ENCODE data around the gene UBE3C.
A peak's percentile ranks its signal among the peaks of the same experiment; 100 is the strongest.

Gene UBE3C

DNA sequence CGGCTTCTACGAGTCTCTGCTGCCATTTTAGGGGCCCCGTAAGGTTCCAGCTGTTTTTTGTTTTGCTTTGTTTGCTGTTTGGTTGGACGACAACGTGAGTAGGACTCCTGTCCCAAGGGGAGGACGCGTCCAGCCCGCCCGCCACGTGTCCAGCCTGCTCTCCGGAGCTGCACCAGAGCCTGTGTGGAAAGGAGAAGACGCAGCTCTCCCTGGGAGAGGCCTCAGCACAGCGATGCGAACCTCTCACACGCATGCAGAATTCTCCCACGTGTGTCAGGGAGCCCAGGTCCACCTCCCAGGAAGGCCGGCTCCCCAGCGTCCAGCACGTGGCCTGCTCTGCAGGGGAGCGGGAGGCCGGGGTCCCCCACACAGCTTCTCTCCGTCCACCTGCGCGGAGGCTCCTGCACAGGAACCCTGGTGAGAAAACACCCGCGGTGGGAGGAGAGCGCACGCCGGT, 161.7 kb downstream of the UBE3C start:
- DNase-seq, result no peak
- in situ Hi-C loops (cut with MboI; ENCODE audit: low pct_unique_long_range_greater_than_20kb, low sequenced_read_pairs), result no loop called here

GRCh38 chr7:157301610-157302120, 162.9 kb downstream of the UBE3C start:
- in situ Hi-C loops (cut with MboI; ENCODE audit: low pct_unique_long_range_greater_than_20kb, low sequenced_read_pairs), result no loop called here
- peak; percentile 18 for DNase-seq

DNA sequence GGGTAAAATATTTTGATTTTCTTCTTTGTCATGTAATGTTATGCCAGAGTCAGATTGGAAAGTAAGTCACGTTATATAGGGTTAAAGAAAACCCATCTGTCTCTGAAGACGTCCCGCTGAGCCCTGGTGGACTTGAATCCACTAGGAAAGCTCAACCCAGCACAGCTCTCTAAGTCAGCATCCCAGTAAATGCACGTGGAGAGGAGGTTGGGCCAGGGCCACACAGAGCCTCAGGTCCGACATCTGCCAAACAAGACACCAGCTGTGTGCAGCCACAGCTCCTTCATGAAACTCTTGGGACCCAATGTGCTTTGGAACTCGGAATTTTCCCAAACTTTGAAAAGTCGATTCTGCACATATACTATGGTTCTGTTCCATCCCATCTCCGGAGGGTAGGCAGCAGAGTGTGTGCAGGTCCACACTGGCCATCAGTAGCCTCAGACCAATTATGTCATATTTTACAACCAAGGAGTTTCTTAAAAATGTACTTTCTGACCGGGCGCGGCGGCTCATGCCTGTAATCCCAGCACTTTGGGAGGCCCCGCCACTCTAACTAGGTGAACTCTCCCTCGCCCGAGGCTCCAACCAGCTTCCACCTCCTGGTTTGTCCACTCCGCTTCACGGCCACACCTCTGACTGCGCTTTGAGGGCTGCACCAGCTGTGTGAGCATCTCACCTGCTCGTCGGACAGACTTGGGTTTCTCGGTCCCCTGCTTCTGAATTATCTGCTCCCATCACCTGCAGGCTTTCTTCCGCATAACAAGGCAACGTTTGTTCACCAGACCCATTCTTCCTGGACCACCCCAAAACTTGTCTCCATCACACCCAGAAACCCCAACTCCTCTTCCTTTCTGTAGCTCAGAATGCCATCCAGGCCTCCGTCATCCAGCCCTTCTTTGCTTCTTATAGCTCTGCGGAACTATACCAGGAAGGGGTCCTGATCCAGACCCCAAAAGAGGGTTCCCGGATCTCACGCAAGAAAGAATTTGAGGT, 168.4 kb downstream of the UBE3C start:
- DNase-seq, result no peak
- in situ Hi-C loops (cut with MboI; ENCODE audit: low pct_unique_long_range_greater_than_20kb, low sequenced_read_pairs), result no loop called here

DNA sequence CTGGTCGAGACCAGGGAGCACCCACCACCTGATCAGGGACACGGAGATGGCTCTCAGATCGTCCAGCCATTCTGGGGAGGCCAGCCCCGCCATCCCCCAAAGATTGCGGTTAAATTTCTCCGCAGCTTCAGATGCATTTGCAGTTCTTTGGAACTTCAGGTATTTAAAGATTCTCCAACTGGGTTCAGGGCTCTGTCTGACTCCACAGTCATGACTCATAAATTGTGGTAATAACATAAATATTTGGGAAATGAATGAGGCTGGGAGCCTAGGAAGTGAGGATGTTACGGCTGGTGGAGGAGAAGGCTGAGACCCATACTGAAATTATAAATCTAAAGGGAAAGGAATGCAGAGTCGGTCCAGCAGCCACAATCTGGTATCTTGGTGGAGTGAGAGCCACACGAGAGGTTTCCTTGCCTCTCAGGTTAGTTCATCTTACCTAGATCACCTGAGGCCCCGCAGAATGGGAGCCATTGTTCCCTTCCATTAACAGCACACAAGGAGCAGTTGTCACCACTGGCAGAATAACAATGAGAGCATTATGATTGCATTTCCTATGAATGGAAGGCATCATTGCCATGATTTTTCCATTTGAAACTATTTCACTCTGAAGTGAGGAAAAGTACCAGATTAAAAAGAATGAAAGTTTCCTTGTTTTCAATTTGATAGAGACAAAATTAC, 171.4 kb downstream of the UBE3C start:
- DNase-seq, result no peak
- in situ Hi-C loops (cut with MboI; ENCODE audit: low pct_unique_long_range_greater_than_20kb, low sequenced_read_pairs), result no loop called here

DNA sequence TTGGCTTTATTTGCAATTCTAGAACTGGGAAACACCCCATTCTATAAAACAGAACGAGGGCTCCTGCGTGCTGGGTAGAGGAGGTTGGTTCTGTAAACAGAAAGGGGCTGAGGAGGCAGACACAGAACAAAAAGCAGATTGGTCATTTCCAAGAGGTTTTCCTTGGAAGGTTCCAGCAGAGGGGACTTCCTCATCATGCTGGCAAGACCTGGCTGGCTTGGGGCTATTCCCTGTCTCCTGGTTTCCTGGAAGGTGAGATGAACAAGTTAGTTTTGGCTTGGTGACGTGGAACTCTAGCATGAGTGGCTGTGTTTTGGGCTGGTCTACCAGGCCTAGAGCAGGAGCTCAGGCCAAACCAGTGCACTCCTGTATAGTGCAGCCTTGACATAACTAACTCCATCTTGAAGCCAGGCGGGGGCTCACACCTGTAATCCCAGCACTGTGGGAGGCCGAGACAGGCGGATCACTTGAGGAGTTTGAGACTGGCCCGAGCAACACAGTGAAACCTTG, 172.0 kb downstream of the UBE3C start:
- DNase-seq, result no peak
- in situ Hi-C loops (cut with MboI; ENCODE audit: low pct_unique_long_range_greater_than_20kb, low sequenced_read_pairs), result no loop called here

DNA sequence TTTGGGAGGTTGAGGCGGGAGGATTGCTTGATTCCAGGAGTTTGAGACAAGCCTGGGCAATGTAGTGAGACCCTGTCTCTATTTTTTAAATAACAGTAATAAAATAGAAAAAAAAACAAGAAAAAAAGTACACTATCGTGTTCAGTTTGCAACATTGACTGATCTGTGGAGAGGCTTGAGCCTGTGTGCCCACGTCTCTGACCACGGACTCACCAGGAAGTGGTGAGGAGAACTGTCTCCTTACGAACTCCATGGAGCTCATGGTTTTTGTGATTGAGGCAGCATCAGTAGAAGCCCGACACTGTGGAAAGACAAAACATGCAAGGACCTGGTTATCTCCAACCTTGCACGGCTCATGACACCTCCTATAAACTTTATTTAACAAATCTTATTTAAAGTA, 174.2 kb downstream of the UBE3C start:
- in situ Hi-C loops (cut with MboI; ENCODE audit: low pct_unique_long_range_greater_than_20kb, low sequenced_read_pairs), result no loop called here
- DNase-seq, result no peak

DNA sequence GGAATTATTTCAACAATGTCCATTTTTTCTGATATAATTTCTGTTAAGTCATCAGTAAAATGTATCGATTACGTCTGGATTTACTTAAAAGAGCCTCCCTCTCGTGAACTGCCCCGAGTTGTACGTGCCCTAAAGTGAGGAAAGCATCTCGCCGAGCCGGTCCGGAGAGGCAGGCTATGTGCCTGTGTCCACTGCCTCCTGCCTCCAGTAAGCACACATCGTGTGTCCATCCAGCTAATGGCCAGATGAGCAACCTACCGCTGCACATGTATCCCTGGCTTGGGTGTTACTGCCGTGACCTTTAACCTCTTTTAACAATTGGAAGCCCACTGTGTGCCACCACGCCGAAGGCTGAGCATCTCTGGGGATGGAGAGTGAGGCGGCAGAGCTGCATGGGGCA, 174.9 kb downstream of the UBE3C start:
- in situ Hi-C loops (cut with MboI; ENCODE audit: low pct_unique_long_range_greater_than_20kb, low sequenced_read_pairs), result no loop called here

GRCh38 chr7:157318015-157318706, 179.4 kb downstream of the UBE3C start:
- in situ Hi-C loops (cut with MboI; ENCODE audit: low pct_unique_long_range_greater_than_20kb, low sequenced_read_pairs), result no loop called here
- peak; percentile 83 for DNase-seq

More for the DNA sequence above, 174.9 kb downstream of the UBE3C start:
- no peak for DNase-seq
